Right lobe of liver (tissue), 4 donors: ENCODE data around the gene PTCSC3.

Experiments
- CTCF ChIP-seq, 4 donors: fragments of 200-600 bp in 3 of 4; fragments of 450-650 bp in 1 of 4; IDR thresholded peaks; one replicate each; pipeline versions ENCODE4 v1.5.1 to v1.8.0; 2016 to 2022; ENCODE audit warnings: antibody characterized with exemption in 4 of 4, mild to moderate bottlenecking in 2 of 4
- POLR2A ChIP-seq: fragments of 450-650 bp; IDR thresholded peaks from one replicate; pipeline ENCODE4 v1.6.1; 2017; ENCODE audit warnings: antibody characterized with exemption, mild to moderate bottlenecking
- donor health status: DM: no; HTN: no; CAD: no.
- donor health status: DM: no; HTN: no; CAD: no.
- donor health status: DM: no; HTN: yes; CAD: no.

DNA sequence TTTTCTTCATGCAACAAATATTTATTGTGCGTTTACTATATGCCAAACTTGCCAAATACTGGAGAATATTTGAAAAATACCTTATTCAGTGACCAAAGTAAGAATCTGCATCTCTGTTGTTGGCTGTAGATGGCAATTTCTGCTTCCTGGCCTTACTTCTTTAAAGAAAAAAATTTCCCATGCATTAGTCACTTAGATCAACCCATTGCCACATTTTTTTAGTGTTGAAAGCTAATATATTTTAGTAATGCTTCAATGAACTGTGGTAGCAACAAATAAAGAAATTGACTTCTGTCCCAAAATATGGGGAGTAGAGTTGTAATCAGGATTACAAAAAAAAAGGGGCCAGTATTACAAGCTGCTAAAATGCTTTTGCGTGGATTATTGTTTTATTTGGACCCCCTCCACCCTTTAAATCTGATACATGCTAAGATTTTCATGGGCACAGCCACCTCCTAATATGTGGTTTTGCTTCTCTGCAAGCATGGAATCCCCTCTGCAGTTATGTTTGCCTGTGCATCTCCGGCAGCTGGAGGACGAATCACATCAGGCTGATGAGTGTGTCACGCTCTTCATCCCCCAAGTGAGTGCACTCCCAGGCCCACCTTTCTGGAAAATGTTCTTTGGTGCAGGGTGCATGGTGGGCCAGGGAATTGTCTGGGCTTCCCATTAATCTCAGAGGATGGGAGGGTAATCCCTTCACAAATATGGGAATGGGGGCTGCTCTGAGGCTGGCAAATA, 38.1 kb upstream of the PTCSC3 start:
- no peak for TF ChIP-seq CTCF (IDR thresholded peaks at IDR 0.05)
- no peak for TF ChIP-seq POLR2A
